ENCODE measurements around the gene ILDR1. TPM values are rescaled to one million over a fixed set of nuclear protein-coding genes. Genes with fewer than 3 reads are reported as not detected.

The ILDR1 gene
- total and polyA plus RNA-seq, 2 donors (not counting 3 experiments of a cell fraction or from before 2014, with no cell fraction given): not detected

- H4K20me1 ChIP-seq (replicated peaks; ENCODE audit: control insufficient read depth, extremely low read depth, insufficient read depth, low read length): no peaks in the 10 kb centered on the region
- no peaks in the 10 kb centered on the region for H3K79me2 ChIP-seq (ENCODE audit: control insufficient read depth, insufficient read depth, low read length)
- no peaks in the 10 kb centered on the region for H3K27me3 ChIP-seq (ENCODE audit: control insufficient read depth in 2 of 2, insufficient read depth in 2 of 2, low read length in 2 of 2)
- H3K36me3 ChIP-seq (ENCODE audit: control insufficient read depth in 2 of 2, extremely low read depth in 1 of 2, insufficient read depth in 2 of 2, low read length in 2 of 2): no peaks in the 10 kb centered on the region
- no peaks in the 10 kb centered on the region for H3K4me1 ChIP-seq (ENCODE audit: control insufficient read depth, extremely low read depth, insufficient read depth, low read length)
- FAIRE-seq: no peak
- no peak overlapping the region for H3K27ac ChIP-seq (ENCODE audit: insufficient read depth, low read depth, low read length)
- no peak overlapping the region for H3K9ac ChIP-seq (replicated peaks; ENCODE audit: extremely low read depth, insufficient read depth, low read length)
- no TSS peak for BruUV-seq (replicated peaks)
- ChIA-PET POLR2A (no interaction called here), CTCF (no interaction called here)
- no peak overlapping the region for H3K4me3 ChIP-seq (replicated peaks in 1 of 3; ENCODE audit: insufficient read depth in 1 of 3, low read depth in 1 of 3, low read length in 3 of 3)
- dilution Hi-C loops (cut with MboI; ENCODE audit: extremely low pct_ligation_motif_present, low sequenced_read_pairs) (no loop called here), intact Hi-C loops (cut with micrococcal nuclease) (no loop called here)
- H3K4me2 ChIP-seq (ENCODE audit: insufficient read depth, low read length): no peak overlapping the region
- no peaks in the 10 kb centered on the region for H3K9me3 ChIP-seq (replicated peaks; ENCODE audit: control insufficient read depth, insufficient read depth, low read length)
- H2AFZ ChIP-seq (ENCODE audit: low read depth, low read length): no peak overlapping the region
- DNase-seq (ENCODE audit: low read depth, low spot score): no peak
- no peak for TF ChIP-seq CTCF (IDR thresholded peaks at IDR 0.05; ENCODE audit: extremely low read depth in 1 of 2, insufficient read depth in 1 of 2, low read depth in 1 of 2, low read length in 2 of 2)
- no peak for TF ChIP-seq MYC (IDR thresholded peaks at IDR 0.05; ENCODE audit: low read depth, low read length)
- TF ChIP-seq POLR2A (IDR thresholded peaks at IDR 0.05; ENCODE audit: low read depth, low read length): no peak
- TF ChIP-seq GATA2 (IDR thresholded peaks at IDR 0.05; ENCODE audit: insufficient read depth, insufficient read length, low read depth, low read length): no peak
- no peak for TF ChIP-seq POLR2AphosphoS5 (IDR thresholded peaks at IDR 0.05; ENCODE audit: insufficient read depth, low read depth, low read length)
- no peak for TF ChIP-seq JUN (IDR thresholded peaks at IDR 0.05; ENCODE audit: borderline replicate concordance, insufficient read depth, insufficient read length, low read depth)
- no peak for TF ChIP-seq EZH2 (IDR thresholded peaks at IDR 0.05; ENCODE audit: borderline replicate concordance, low read depth, low read length, severe bottlenecking)
- TF ChIP-seq FOS (IDR thresholded peaks at IDR 0.05; ENCODE audit: borderline replicate concordance, insufficient read depth, low read length): no peak
- no peaks in the 10 kb centered on the region for H3K9me1 ChIP-seq (replicated peaks; ENCODE audit: control insufficient read depth, extremely low read depth, insufficient read depth, low read length)
These were observed 41.9 kb upstream of the ILDR1 start for GRCh38 chr3:122063908-122064307.
